ENCODE measurements around the gene MLF2. TPM values are rescaled to one million over a fixed set of nuclear protein-coding genes. Genes with fewer than 3 reads are reported as not detected.
A peak's percentile ranks its signal among the peaks of the same experiment; 100 is the strongest.

Gene MLF2
- total RNA-seq, 4 donors from 2014 or later, result 103 to 205 (median 133) TPM

DNA sequence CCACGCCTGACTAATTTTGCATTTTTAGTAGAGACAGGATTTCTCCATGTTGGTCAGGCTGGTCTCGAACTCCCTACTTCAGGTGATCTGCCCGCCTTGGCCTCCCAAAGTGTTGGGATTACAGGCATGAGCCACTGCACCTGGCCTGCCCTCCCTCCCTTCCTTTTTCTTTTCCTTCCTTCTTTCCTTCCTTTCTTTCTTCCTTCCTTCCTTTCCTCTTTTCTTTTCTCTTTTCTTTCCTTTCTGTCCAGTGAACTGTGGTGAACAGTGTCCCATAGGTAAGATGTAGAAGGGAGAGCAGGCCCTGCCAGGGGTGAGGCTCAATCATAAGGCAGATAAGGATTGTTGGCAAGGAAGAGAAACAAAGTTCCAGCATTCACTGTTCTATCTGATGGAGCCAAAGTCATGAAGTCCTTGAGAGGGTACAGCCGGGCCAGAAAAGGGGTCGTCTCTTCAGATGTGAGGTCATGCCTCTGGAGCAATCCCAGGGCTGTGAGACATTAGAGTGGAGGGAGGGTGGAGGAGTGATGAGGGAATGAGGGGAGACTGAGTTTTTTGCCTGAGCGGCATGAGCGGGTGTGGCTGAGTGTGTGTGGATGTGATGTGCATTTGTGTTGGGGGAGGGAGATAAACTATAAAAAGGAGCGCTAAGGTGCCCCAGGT, 4.2 kb upstream of the MLF2 start:
- WGBS, 2 donors, result 77 to 78% methylated on average over 8 of the region's 8 CpGs
- H3K36me3 ChIP-seq, result no peaks in the 10 kb centered on the region
- H3K27me3 ChIP-seq, result no peaks in the 10 kb centered on the region
- no peak for TF ChIP-seq EP300 (IDR thresholded peaks at IDR 0.05)
- TF ChIP-seq CTCF (IDR thresholded peaks at IDR 0.05), result no peak
- TF ChIP-seq POLR2A (IDR thresholded peaks at IDR 0.05), result no peak
- no peaks in the 10 kb centered on the region for H3K9me3 ChIP-seq
- peaks cover 0 to 11% (median 6%) of the 10 kb centered on the region in 4 donors for H3K4me1 ChIP-seq
- H3K4me3 ChIP-seq, result no peak overlapping the region
- DNase-seq (ENCODE audit: low spot score in 2 of 2), result no peak
- H3K27ac ChIP-seq, result no peak overlapping the region

DNA sequence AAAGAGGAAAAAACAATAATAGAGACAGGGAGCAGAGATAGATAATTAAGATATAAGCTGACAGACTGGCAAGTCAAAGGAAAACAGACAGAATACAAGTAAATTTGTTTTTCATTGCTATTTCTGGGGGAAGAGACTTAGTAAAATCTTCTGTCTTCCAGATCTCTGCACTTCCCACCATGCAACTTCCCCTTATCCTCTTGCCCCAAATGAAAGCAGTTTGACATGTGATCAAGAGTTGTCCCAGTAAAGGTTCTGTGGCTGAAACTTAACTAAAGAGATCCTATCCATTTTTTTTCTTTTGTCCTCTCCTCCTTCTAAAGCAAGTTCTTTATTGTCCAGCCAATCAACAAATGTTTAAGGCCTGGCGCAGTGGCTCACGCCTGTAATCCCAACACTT, 1.5 kb upstream of the MLF2 start:
- Histone ChIP-seq H3K9me3 (no peaks in the 10 kb centered on the region), H3K4me1 (peaks cover 0 to 27% (median 10%) of the 10 kb centered on the region in 4 donors), H3K36me3 (peaks cover 0 to 23% (median 5%) of the 10 kb centered on the region in 3 donors), H3K27me3 (no peaks in the 10 kb centered on the region), H3K4me3 (no peak overlapping the region), H3K27ac (peak overlapping the region; percentile 97 to 100 (median 98))
- WGBS, 2 donors, result 84 to 86% methylated on average over 2 of the region's 2 CpGs
- TF ChIP-seq CTCF (IDR thresholded peaks at IDR 0.05) (no peak), POLR2A (IDR thresholded peaks at IDR 0.05) (no peak), EP300 (IDR thresholded peaks at IDR 0.05) (no peak)
- DNase-seq (ENCODE audit: low spot score in 2 of 2), result no peak

- Histone ChIP-seq H3K4me3 (peak overlapping the region in 2 of 4 donors; percentile 70 to 83), H3K9me3 (no peaks in the 10 kb centered on the region), H3K27ac (peak overlapping the region; percentile 97 to 100 (median 98)), H3K27me3 (no peaks in the 10 kb centered on the region), H3K36me3 (peaks cover 0 to 28% (median 10%) of the 10 kb centered on the region in 3 donors), H3K4me1 (peaks cover 0 to 27% (median 10%) of the 10 kb centered on the region in 4 donors)
- TF ChIP-seq CTCF (IDR thresholded peaks at IDR 0.05) (peak in 2 of 5 experiments; percentile 97 to 99), POLR2A (IDR thresholded peaks at IDR 0.05) (no peak), EP300 (IDR thresholded peaks at IDR 0.05) (no peak)
- no peak for DNase-seq (ENCODE audit: low spot score in 2 of 2)
- 0 to 2% methylated on average over 7 of the region's 7 CpGs for WGBS, 2 donors
Measured at GRCh38 chr12:6753772-6754356, 923 bp upstream of the MLF2 start.

GRCh38 chr12:6752167-6752920, 597 bp downstream of the MLF2 start:
- Histone ChIP-seq H3K4me3 (peak overlapping the region; percentile 70 to 96 (median 85)), H3K27ac (peak overlapping the region; percentile 97 to 100 (median 98)), H3K36me3 (peaks cover 0 to 44% (median 23%) of the 10 kb centered on the region in 3 donors), H3K4me1 (peaks cover 0 to 27% (median 10%) of the 10 kb centered on the region in 4 donors), H3K9me3 (no peaks in the 10 kb centered on the region), H3K27me3 (no peaks in the 10 kb centered on the region)
- TF ChIP-seq POLR2A (IDR thresholded peaks at IDR 0.05) (no peak), CTCF (IDR thresholded peaks at IDR 0.05) (peak in 3 of 5 experiments; percentile 11 to 20 (median 15)), EP300 (IDR thresholded peaks at IDR 0.05) (no peak)
- no peak for DNase-seq (ENCODE audit: low spot score in 2 of 2)
- WGBS, 2 donors, result 4 to 6% methylated on average over 16 to 22 of the region's 24 CpGs

All from tibial nerve (tissue), 4 donors.